Uterus (tissue), 4 donors: Measurements from ENCODE around the gene NSUN6. TPM values are rescaled to one million over a fixed set of nuclear protein-coding genes. Genes with fewer than 3 reads are reported as not detected.

Source experiments
- DNase-seq, 2 donors: peaks; one replicate each; pipeline ENCODE4 v3.0.0-alpha.2; 2019 to 2020
- H3K27ac ChIP-seq, 2 donors: fragments of 200-600 bp; sonication (generic); 1 replicate in 1 of 2; 2 replicates in 1 of 2; pipeline ENCODE4 v1.5.1; 2016 to 2018
- H3K27me3 ChIP-seq, 2 donors: fragments of 200-600 bp; sonication (generic); one replicate each; pipeline ENCODE4 v1.5.1; 2018 to 2019; ENCODE audit warnings: control low read depth in 1 of 2
- H3K36me3 ChIP-seq, 2 donors: fragments of 200-600 bp; sonication (generic); one replicate each; pipeline ENCODE4 v1.5.1; 2019; ENCODE audit warnings: control low read depth in 1 of 2
- H3K4me1 ChIP-seq, 2 donors: fragments of 200-600 bp; sonication (generic); one replicate each; pipeline ENCODE4 v1.5.1; 2018 to 2019; ENCODE audit warnings: control low read depth in 1 of 2
- H3K4me3 ChIP-seq, 2 donors: fragments of 200-600 bp; sonication (generic); 1 replicate in 1 of 2; 2 replicates in 1 of 2; pipeline ENCODE4 v1.5.1; 2018 to 2019; ENCODE audit warnings: mild to moderate bottlenecking in 1 of 2
- H3K9me3 ChIP-seq, 2 donors: fragments of 200-600 bp; sonication (generic); one replicate each; pipeline ENCODE4 v1.5.1; 2019; ENCODE audit warnings: control low read depth in 1 of 2
- CTCF ChIP-seq, 4 experiments: fragments of 200-600 bp in 2 of 4; fragments of 450-650 bp in 2 of 4; sonication (generic) in 2 of 4; IDR thresholded peaks; one replicate each; pipeline ENCODE4 v1.5.1; 2016 to 2019; ENCODE audit warnings: antibody characterized with exemption in 4 of 4, mild to moderate bottlenecking in 2 of 4, moderate library complexity in 1 of 4
- POLR2A ChIP-seq, 2 donors: fragments of 450-650 bp; IDR thresholded peaks; one replicate each; pipeline ENCODE4 v1.6.1; 2016; ENCODE audit warnings: antibody characterized with exemption in 2 of 2, mild to moderate bottlenecking in 1 of 2, moderate library complexity in 1 of 2
- intact Hi-C: fragments of 100-400 bp; cut with DNase I; formaldehyde crosslinking; loops from one replicate; pipeline ENCODE4 v1.15.1; 2023; ENCODE audit warnings: low total_unique reads
- total RNA-seq, 4 donors: library from RNA; depleted of rRNA in 3 of 4; stranded (reverse); fragments of >200 nt in 3 of 4; gene quantifications; one replicate each; pipeline versions ENCODE4 v1.1.0 to v1.2.4, GENCODE V29; 2014 to 2023
- donor health status: DM: yes; HTN: yes; CAD: no.

NSUN6 gene
- total RNA-seq, 4 donors from 2014 or later = 8.5 to 43.3 (median 26.2) TPM

GRCh38 chr10:18659819-18660535 is 8.6 kb upstream of the NSUN6 start:
- peak overlapping the region; percentile 95 to 97 for H3K27ac ChIP-seq
- TF ChIP-seq POLR2A (IDR thresholded peaks at IDR 0.05) (no peak), CTCF (IDR thresholded peaks at IDR 0.05) (no peak)
- no peaks in the 10 kb centered on the region for H3K36me3 ChIP-seq
- peak overlapping the region; percentile 72 to 87 for H3K4me3 ChIP-seq
- peaks cover 0 to 10% of the 10 kb centered on the region in 2 donors for H3K4me1 ChIP-seq
- DNase-seq = no peak
- intact Hi-C loops = no loop called here
- no peaks in the 10 kb centered on the region for H3K9me3 ChIP-seq
- H3K27me3 ChIP-seq = no peaks in the 10 kb centered on the region

GRCh38 chr10:18659125-18659818 is 7.9 kb upstream of the NSUN6 start, which contains the start of gene ARL5B:
Gene ARL5B, plus strand, starts transcription at chr10:18659431. Its CDS starts 207 bp downstream, at chr10:18659638.
- DNase-seq = peak; percentile 97 to 98
- intact Hi-C loops = no loop called here
- no peaks in the 10 kb centered on the region for H3K9me3 ChIP-seq
- peaks cover 0 to 10% of the 10 kb centered on the region in 2 donors for H3K4me1 ChIP-seq
- H3K4me3 ChIP-seq = peak within 1 kb of the TSS; percentile 72 to 87
- peak in 1 of 4 experiments; percentile 14 for TF ChIP-seq CTCF (IDR thresholded peaks at IDR 0.05)
- peak; percentile 72 to 82 for TF ChIP-seq POLR2A (IDR thresholded peaks at IDR 0.05)
- H3K27ac ChIP-seq = peak within 1 kb of the TSS; percentile 95 to 97
- H3K36me3 ChIP-seq = no peaks in the 10 kb centered on the region
- no peaks in the 10 kb centered on the region for H3K27me3 ChIP-seq

GRCh38 chr10:18658271-18659124 is 7.1 kb upstream of the NSUN6 start:
- peaks cover 0 to 10% of the 10 kb centered on the region in 2 donors for H3K4me1 ChIP-seq
- peak overlapping the region; percentile 72 to 87 for H3K4me3 ChIP-seq
- no peaks in the 10 kb centered on the region for H3K9me3 ChIP-seq
- H3K36me3 ChIP-seq = no peaks in the 10 kb centered on the region
- H3K27ac ChIP-seq = peak overlapping the region; percentile 95 to 97
- H3K27me3 ChIP-seq = no peaks in the 10 kb centered on the region
- intact Hi-C loops = no loop called here
- TF ChIP-seq CTCF (IDR thresholded peaks at IDR 0.05) (no peak), POLR2A (IDR thresholded peaks at IDR 0.05) (no peak)
- peak in 1 of 2 donors; percentile 20 for DNase-seq

GRCh38 chr10:18656724-18657123 is 5.3 kb upstream of the NSUN6 start:
- TF ChIP-seq POLR2A (IDR thresholded peaks at IDR 0.05) (no peak), CTCF (IDR thresholded peaks at IDR 0.05) (no peak)
- Histone ChIP-seq H3K27ac (no peak overlapping the region), H3K4me1 (peaks cover 0 to 9% of the 10 kb centered on the region in 2 donors), H3K27me3 (no peaks in the 10 kb centered on the region), H3K36me3 (no peaks in the 10 kb centered on the region), H3K9me3 (no peaks in the 10 kb centered on the region), H3K4me3 (no peak overlapping the region)
- intact Hi-C loops = no loop called here
- no peak for DNase-seq
